SK-N-SH (cell line): ENCODE measurements around the gene EIPR1. TPM values are rescaled to one million over a fixed set of nuclear protein-coding genes. Genes with fewer than 3 reads are reported as not detected.

Experiments
- CTCF ChIA-PET: fragments of 300-600, 350-600 bp; formaldehyde crosslinking; extraction: SDS; loops from one replicate; lab custom pipeline; 2021; lab: Yijun Ruan, JAX
- POLR2A ChIA-PET: fragments of 350-600 bp; sonication (Branson Sonifier 250); formaldehyde crosslinking; extraction: SDS; loops from one replicate; lab custom pipeline; 2020; ENCODE audit warnings: antibody characterized with exemption, inconsistent platforms; lab: Yijun Ruan, JAX
- DNase-seq: peaks from one replicate; pipeline ENCODE4 v3.0.0; 2012
- H2AFZ ChIP-seq: fragments of 200-600 bp; sonication (generic); 2 replicates; pipeline ENCODE4 v1.8.1; 2016; ENCODE audit warnings: antibody characterized with exemption, mild to moderate bottlenecking, low read depth
- H3F3A ChIP-seq: fragments of 200-600 bp; sonication (generic); replicated peaks from 2 replicates; pipeline ENCODE3; 2016; ENCODE audit warnings: antibody characterized with exemption, mild to moderate bottlenecking; ENCODE audit not compliant: insufficient read depth
- H3K27ac ChIP-seq, 2 experiments: fragments of 200-500 bp in 1 of 2; fragments of 200-600 bp in 1 of 2; sonication (Bioruptor generic) in 1 of 2; sonication (generic), shearing (Covaris generic) in 1 of 2; 2 replicates each; pipeline versions ENCODE4 v1.5.1 to v1.6.1; 2014 to 2016; ENCODE audit warnings: low read depth in 2 of 2, inconsistent platforms in 1 of 2, low read length in 1 of 2, mild to moderate bottlenecking in 1 of 2, mixed read lengths in 1 of 2
- H3K27me3 ChIP-seq: fragments of 200-600 bp; sonication (generic), shearing (Covaris generic); 2 replicates; pipeline ENCODE4 v1.6.1; 2016; ENCODE audit warnings: mixed run types; ENCODE audit not compliant: insufficient read depth
- H3K36me3 ChIP-seq, 2 experiments: fragments of 200-500 bp in 1 of 2; fragments of 200-600 bp in 1 of 2; sonication (Bioruptor generic) in 1 of 2; sonication (generic) in 1 of 2; replicated peaks in 1 of 2; 2 replicates each; pipeline versions ENCODE3 to v1.5.1; 2014 to 2016; ENCODE audit warnings: low read length in 1 of 2, mild to moderate bottlenecking in 1 of 2; ENCODE audit not compliant: insufficient read depth in 2 of 2, control insufficient read depth in 1 of 2
- H3K4me1 ChIP-seq, 2 experiments: fragments of 200-500 bp in 1 of 2; fragments of 200-600 bp in 1 of 2; sonication (Bioruptor generic) in 1 of 2; sonication (generic), shearing (Covaris generic) in 1 of 2; 2 replicates each; pipeline versions ENCODE4 v1.5.1 to v1.6.1; 2014 to 2016; ENCODE audit warnings: low read depth in 1 of 2, low read length in 1 of 2, mixed run types in 1 of 2; ENCODE audit not compliant: insufficient read depth in 2 of 2, control insufficient read depth in 1 of 2
- H3K4me2 ChIP-seq: fragments of 200-600 bp; sonication (generic), shearing (Covaris generic); 2 replicates; pipeline ENCODE4 v1.6.1; 2017; ENCODE audit warnings: mixed run types
- H3K4me3 ChIP-seq, 2 experiments: fragments of 200-500 bp in 1 of 2; fragments of 200-600 bp in 1 of 2; sonication (Bioruptor generic) in 1 of 2; sonication (generic), shearing (Covaris generic) in 1 of 2; 2 replicates each; pipeline versions ENCODE4 v1.5.1 to v1.8.1; 2014 to 2016; ENCODE audit warnings: low read depth in 2 of 2, inconsistent platforms in 1 of 2, low read length in 1 of 2, mild to moderate bottlenecking in 1 of 2, mixed read lengths in 1 of 2, moderate library complexity in 1 of 2
- H3K79me2 ChIP-seq: fragments of 200-600 bp; sonication (generic); 2 replicates; pipeline ENCODE4 v1.8.1; 2017; ENCODE audit warnings: mild to moderate bottlenecking; ENCODE audit not compliant: insufficient read depth
- H3K9ac ChIP-seq: fragments of 200-600 bp; sonication (generic); 2 replicates; pipeline ENCODE4 v1.6.1; 2017; ENCODE audit warnings: mixed run types
- H3K9me2 ChIP-seq: fragments of 200-600 bp; sonication (generic); 2 replicates; pipeline ENCODE4 v1.6.1; 2017; ENCODE audit warnings: mixed run types
- H3K9me3 ChIP-seq: fragments of 200-600 bp; sonication (generic); 2 replicates; pipeline ENCODE4 v1.6.1; 2017; ENCODE audit warnings: mixed run types, mild to moderate bottlenecking, moderate library complexity
- H4K20me1 ChIP-seq: fragments of 200-600 bp; sonication (generic); 2 replicates; pipeline ENCODE4 v1.6.1; 2017; ENCODE audit warnings: mild to moderate bottlenecking, mixed run types; ENCODE audit not compliant: insufficient read depth
- CHD2 ChIP-seq: fragments of 150-350 bp; IDR thresholded peaks from 2 replicates; pipeline ENCODE4 v1.6.1; 2018; ENCODE audit warnings: low read length; ENCODE audit not compliant: partially characterized antibody
- ELF1 ChIP-seq: IDR thresholded peaks from 2 replicates; pipeline ENCODE4 v1.4.0; 2012
- EZH2phosphoT487 ChIP-seq: fragments of 200-600 bp; sonication (generic); IDR thresholded peaks from 2 replicates; pipeline ENCODE4 v1.6.1; 2017; ENCODE audit warnings: low read depth, mixed run types, mild to moderate bottlenecking, antibody characterized with exemption, moderate library complexity, borderline replicate concordance
- FOXJ3 ChIP-seq: sonication (generic); formaldehyde crosslinking; IDR thresholded peaks from 2 replicates; pipeline ENCODE4 v1.5.1; 2020; ENCODE audit warnings: mild to moderate bottlenecking, missing genetic modification reagents
- FOXM1 ChIP-seq: IDR thresholded peaks from 2 replicates; pipeline ENCODE4 v1.4.0; 2012; ENCODE audit warnings: low read depth, mild to moderate bottlenecking
- GABPA ChIP-seq: IDR thresholded peaks from 2 replicates; pipeline ENCODE4 v1.4.0; 2012; ENCODE audit warnings: low read depth, mild to moderate bottlenecking
- GATA2 ChIP-seq: sonication (generic); formaldehyde crosslinking; IDR thresholded peaks from 2 replicates; pipeline ENCODE4 v1.5.0; 2020; ENCODE audit warnings: mild to moderate bottlenecking, missing genetic modification reagents
- JUND ChIP-seq: IDR thresholded peaks from 2 replicates; pipeline ENCODE4 v1.4.0; 2012
- MEF2A ChIP-seq: IDR thresholded peaks from 2 replicates; pipeline ENCODE4 v1.4.0; 2012; ENCODE audit warnings: low read depth, borderline replicate concordance
- MXI1 ChIP-seq: IDR thresholded peaks from 2 replicates; pipeline ENCODE4 v1.6.1; 2012; ENCODE audit warnings: mild to moderate bottlenecking, low read depth, low read length, improper control_type of control experiment
- NRF1 ChIP-seq: IDR thresholded peaks from 2 replicates; pipeline ENCODE4 v1.6.1; 2012; ENCODE audit warnings: low read depth, mild to moderate bottlenecking, low read length
- POLR2AphosphoS5 ChIP-seq: IDR thresholded peaks from 2 replicates; pipeline ENCODE4 v1.6.1; 2012; ENCODE audit warnings: low read depth, low read length
- RAD21 ChIP-seq: IDR thresholded peaks from 2 replicates; pipeline ENCODE4 v1.6.1; 2012; ENCODE audit warnings: mild to moderate bottlenecking, low read length
- RCOR1 ChIP-seq: fragments of 150-350 bp; IDR thresholded peaks from 2 replicates; pipeline ENCODE4 v1.6.1; 2017; ENCODE audit warnings: antibody characterized with exemption, low read length
- RXRA ChIP-seq: IDR thresholded peaks from 2 replicates; pipeline ENCODE4 v1.4.0; 2012; ENCODE audit warnings: low read depth, mild to moderate bottlenecking, borderline replicate concordance
- SIN3A ChIP-seq: IDR thresholded peaks from 2 replicates; pipeline ENCODE4 v1.6.1; 2012; ENCODE audit warnings: low read depth, mild to moderate bottlenecking, low read length, moderate library complexity, borderline replicate concordance
- SMC3 ChIP-seq: IDR thresholded peaks from 2 replicates; pipeline ENCODE4 v1.6.1; 2012; ENCODE audit warnings: low read depth, low read length, improper control_type of control experiment
- TAF1 ChIP-seq: IDR thresholded peaks from 2 replicates; pipeline ENCODE4 v1.6.1; 2012; ENCODE audit warnings: low read depth, mild to moderate bottlenecking, low read length, moderate library complexity, borderline replicate concordance
- TCF12 ChIP-seq: IDR thresholded peaks from 2 replicates; pipeline ENCODE4 v1.4.0; 2012
- WGBS: methylation state at CpG from one replicate; pipeline ENCODE4 v1.1.6; 2017; ENCODE audit warnings: low lambda C conversion rate; 5-methylcytosine and 5-hydroxymethylcytosine counted together
- polyA plus RNA-seq, 3 experiments: library from polyadenylated mRNA; depleted of rRNA; stranded (reverse); fragments of >200 nt; gene quantifications; 2 replicates each; pipeline ENCODE4 v1.2.3, GENCODE V29; 2012
- TF ChIP-seq, protein P1 (sequence below): IDR thresholded peaks from 2 replicates; pipeline ENCODE4 v1.4.0; 2012; ENCODE audit warnings: low read depth
- TF ChIP-seq, protein P2 (sequence below): IDR thresholded peaks from 2 replicates; pipeline ENCODE4 v1.6.1; 2012; ENCODE audit warnings: mild to moderate bottlenecking, low read depth, low read length, moderate library complexity
- TF ChIP-seq, protein P3 (sequence below): IDR thresholded peaks from 2 replicates; pipeline ENCODE4; 2012
- TF ChIP-seq, protein P4 (sequence below): fragments of 150-350 bp; IDR thresholded peaks from 2 replicates; pipeline ENCODE4 v1.6.1; 2017; ENCODE audit warnings: antibody characterized with exemption, low read length, low read depth, borderline replicate concordance
- TF ChIP-seq, protein P5 (sequence below): IDR thresholded peaks from 2 replicates; pipeline ENCODE4 v1.4.0; 2012; ENCODE audit warnings: low read depth, borderline replicate concordance

Gene EIPR1
- polyA plus RNA-seq, 1 of the 3 experiments (the other 2 are of a cell fraction) = 85.9 TPM

DNA sequence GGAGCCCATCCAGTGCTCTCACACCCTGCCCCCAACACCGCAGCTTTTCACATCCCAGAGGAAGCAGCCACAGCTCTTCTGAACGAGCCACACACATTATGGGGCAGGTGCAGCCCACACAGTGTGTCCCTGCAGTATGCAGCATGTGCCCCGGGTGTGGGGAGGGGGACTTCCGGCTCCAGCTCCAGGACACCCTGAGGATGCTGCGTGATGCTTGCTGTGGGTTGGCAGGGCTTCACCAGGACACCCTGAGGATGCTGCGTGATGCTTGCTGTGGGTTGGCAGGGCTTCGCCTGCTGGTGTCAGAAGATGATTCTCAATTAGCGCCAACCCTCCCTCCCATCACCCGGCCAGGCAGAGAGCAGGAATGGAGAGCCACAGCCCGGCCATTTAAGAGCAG is 193.9 kb downstream of the EIPR1 start:
- H3K9me3 ChIP-seq = no peaks in the 10 kb centered on the region
- H3K27ac ChIP-seq = no peak overlapping the region; a peak in 1 of 4 replicates
- POLR2A ChIA-PET = no interaction called here

DNA sequence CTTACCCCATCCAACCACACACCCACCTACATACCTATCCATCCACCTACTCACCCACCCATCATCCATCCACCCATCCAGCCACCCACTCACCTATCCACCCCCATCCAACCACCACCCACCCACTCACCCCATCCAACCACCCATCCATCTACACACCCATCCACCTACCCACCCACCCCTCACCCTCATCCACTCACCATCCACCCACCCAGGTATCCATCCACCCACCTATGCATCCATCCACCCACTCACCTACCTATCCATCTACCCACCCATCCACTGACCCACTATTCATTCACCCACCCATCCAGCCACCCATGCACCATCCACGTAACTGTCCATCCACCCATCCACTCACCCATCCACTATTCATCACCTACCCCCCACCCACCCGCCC is 194.8 kb downstream of the EIPR1 start:
- no peaks in the 10 kb centered on the region for H3K9me2 ChIP-seq
- peaks cover 0 to 18% of the 10 kb centered on the region in 2 experiments; a peak in 1 of 4 replicates for H3K4me1 ChIP-seq
- H3K9ac ChIP-seq = no peak overlapping the region
- H3K4me2 ChIP-seq = no peak overlapping the region
- CTCF ChIA-PET = no interaction called here
- H3K27ac ChIP-seq = no peak overlapping the region
- H4K20me1 ChIP-seq = no peaks in the 10 kb centered on the region
- no peaks in the 10 kb centered on the region for H3K27me3 ChIP-seq
- H3K4me3 ChIP-seq = no peak overlapping the region
- 0 out of 2 replicates have a peak, but pooled peaks cover 2% of the 10 kb centered on the region for H3K79me2 ChIP-seq
- no peaks in the 10 kb centered on the region for H3K9me3 ChIP-seq
- no peak overlapping the region for H2AFZ ChIP-seq
- peaks cover 4 to 8% of the 10 kb centered on the region in 2 experiments for H3K36me3 ChIP-seq
- TF ChIP-seq GABPA (no peak), ELF1 (no peak), POLR2AphosphoS5 (no peak), RXRA (no peak), EZH2phosphoT487 (no peak), JUND (no peak), GATA2 (CRISPR knock-in tag) (no peak), TAF1 (no peak)
- TF ChIP-seq, protein P1, sequence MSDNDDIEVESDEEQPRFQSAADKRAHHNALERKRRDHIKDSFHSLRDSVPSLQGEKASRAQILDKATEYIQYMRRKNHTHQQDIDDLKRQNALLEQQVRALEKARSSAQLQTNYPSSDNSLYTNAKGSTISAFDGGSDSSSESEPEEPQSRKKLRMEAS = no peak
- TF ChIP-seq, protein P2, sequence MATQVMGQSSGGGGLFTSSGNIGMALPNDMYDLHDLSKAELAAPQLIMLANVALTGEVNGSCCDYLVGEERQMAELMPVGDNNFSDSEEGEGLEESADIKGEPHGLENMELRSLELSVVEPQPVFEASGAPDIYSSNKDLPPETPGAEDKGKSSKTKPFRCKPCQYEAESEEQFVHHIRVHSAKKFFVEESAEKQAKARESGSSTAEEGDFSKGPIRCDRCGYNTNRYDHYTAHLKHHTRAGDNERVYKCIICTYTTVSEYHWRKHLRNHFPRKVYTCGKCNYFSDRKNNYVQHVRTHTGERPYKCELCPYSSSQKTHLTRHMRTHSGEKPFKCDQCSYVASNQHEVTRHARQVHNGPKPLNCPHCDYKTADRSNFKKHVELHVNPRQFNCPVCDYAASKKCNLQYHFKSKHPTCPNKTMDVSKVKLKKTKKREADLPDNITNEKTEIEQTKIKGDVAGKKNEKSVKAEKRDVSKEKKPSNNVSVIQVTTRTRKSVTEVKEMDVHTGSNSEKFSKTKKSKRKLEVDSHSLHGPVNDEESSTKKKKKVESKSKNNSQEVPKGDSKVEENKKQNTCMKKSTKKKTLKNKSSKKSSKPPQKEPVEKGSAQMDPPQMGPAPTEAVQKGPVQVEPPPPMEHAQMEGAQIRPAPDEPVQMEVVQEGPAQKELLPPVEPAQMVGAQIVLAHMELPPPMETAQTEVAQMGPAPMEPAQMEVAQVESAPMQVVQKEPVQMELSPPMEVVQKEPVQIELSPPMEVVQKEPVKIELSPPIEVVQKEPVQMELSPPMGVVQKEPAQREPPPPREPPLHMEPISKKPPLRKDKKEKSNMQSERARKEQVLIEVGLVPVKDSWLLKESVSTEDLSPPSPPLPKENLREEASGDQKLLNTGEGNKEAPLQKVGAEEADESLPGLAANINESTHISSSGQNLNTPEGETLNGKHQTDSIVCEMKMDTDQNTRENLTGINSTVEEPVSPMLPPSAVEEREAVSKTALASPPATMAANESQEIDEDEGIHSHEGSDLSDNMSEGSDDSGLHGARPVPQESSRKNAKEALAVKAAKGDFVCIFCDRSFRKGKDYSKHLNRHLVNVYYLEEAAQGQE = no peak
- TF ChIP-seq, all 33 proteins: peak for 0
- no peaks in the 10 kb centered on the region for H3F3A ChIP-seq
- POLR2A ChIA-PET = no interaction called here
- no peak for DNase-seq
- WGBS = 95% methylated on average over 2 of the region's 2 CpGs

More for the DNA sequence above, 193.9 kb downstream of the EIPR1 start:
- H3K36me3 ChIP-seq = peaks cover 4 to 17% of the 10 kb centered on the region in 2 experiments
- H4K20me1 ChIP-seq = no peaks in the 10 kb centered on the region
- TF ChIP-seq NRF1 (no peak), SIN3A (no peak), TCF12 (no peak), MEF2A (no peak), FOXJ3 (CRISPR knock-in tag) (no peak), POLR2AphosphoS5 (no peak), RAD21 (no peak), EZH2phosphoT487 (no peak), CHD2 (no peak), RCOR1 (no peak), FOXM1 (no peak), GATA2 (CRISPR knock-in tag) (no peak), SMC3 (no peak), MXI1 (no peak)
- TF ChIP-seq, protein P3, sequence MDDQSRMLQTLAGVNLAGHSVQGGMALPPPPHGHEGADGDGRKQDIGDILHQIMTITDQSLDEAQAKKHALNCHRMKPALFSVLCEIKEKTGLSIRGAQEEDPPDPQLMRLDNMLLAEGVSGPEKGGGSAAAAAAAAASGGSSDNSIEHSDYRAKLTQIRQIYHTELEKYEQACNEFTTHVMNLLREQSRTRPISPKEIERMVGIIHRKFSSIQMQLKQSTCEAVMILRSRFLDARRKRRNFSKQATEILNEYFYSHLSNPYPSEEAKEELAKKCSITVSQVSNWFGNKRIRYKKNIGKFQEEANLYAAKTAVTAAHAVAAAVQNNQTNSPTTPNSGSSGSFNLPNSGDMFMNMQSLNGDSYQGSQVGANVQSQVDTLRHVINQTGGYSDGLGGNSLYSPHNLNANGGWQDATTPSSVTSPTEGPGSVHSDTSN = no peak
- TF ChIP-seq, protein P4, sequence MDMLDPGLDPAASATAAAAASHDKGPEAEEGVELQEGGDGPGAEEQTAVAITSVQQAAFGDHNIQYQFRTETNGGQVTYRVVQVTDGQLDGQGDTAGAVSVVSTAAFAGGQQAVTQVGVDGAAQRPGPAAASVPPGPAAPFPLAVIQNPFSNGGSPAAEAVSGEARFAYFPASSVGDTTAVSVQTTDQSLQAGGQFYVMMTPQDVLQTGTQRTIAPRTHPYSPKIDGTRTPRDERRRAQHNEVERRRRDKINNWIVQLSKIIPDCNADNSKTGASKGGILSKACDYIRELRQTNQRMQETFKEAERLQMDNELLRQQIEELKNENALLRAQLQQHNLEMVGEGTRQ = no peak
- TF ChIP-seq, protein P5, sequence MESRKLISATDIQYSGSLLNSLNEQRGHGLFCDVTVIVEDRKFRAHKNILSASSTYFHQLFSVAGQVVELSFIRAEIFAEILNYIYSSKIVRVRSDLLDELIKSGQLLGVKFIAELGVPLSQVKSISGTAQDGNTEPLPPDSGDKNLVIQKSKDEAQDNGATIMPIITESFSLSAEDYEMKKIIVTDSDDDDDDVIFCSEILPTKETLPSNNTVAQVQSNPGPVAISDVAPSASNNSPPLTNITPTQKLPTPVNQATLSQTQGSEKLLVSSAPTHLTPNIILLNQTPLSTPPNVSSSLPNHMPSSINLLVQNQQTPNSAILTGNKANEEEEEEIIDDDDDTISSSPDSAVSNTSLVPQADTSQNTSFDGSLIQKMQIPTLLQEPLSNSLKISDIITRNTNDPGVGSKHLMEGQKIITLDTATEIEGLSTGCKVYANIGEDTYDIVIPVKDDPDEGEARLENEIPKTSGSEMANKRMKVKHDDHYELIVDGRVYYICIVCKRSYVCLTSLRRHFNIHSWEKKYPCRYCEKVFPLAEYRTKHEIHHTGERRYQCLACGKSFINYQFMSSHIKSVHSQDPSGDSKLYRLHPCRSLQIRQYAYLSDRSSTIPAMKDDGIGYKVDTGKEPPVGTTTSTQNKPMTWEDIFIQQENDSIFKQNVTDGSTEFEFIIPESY = no peak
- CTCF ChIA-PET = no interaction called here
- H3K4me1 ChIP-seq = peaks cover 0 to 10% of the 10 kb centered on the region in 2 experiments; a peak in 1 of 4 replicates
- no peak overlapping the region for H3K4me3 ChIP-seq
- H3K79me2 ChIP-seq = 0 out of 2 replicates have a peak, but pooled peaks cover 2% of the 10 kb centered on the region
- H3K9ac ChIP-seq = no peak overlapping the region
- H3F3A ChIP-seq = no peaks in the 10 kb centered on the region
- no peak overlapping the region for H3K4me2 ChIP-seq
- H2AFZ ChIP-seq = no peak overlapping the region
- no peaks in the 10 kb centered on the region for H3K27me3 ChIP-seq
- DNase-seq = no peak
- H3K9me2 ChIP-seq = no peaks in the 10 kb centered on the region
- WGBS = 96% methylated on average over 9 of the region's 10 CpGs
